Ectodermal cell (in vitro differentiated cells): ENCODE measurements around the gene PEX6. TPM values are rescaled to one million over a fixed set of nuclear protein-coding genes. Genes with fewer than 3 reads are reported as not detected.
A peak's percentile ranks its signal among the peaks of the same experiment; 100 is the strongest.

Source experiments
- H3K27ac ChIP-seq: 2 replicates; pipeline ENCODE4 v1.7.0; 2013; ENCODE audit warnings: mild to moderate bottlenecking, low read depth, low read length; ENCODE audit not compliant: insufficient read depth, poor library complexity, severe bottlenecking
- H3K27me3 ChIP-seq: 2 replicates; pipeline ENCODE4 v1.7.0; 2013; ENCODE audit warnings: mild to moderate bottlenecking, low read length; ENCODE audit not compliant: insufficient read depth, control insufficient read depth, poor library complexity, severe bottlenecking
- H3K36me3 ChIP-seq: one replicate; pipeline ENCODE4 v1.7.0; 2013; ENCODE audit warnings: low read length; ENCODE audit not compliant: control insufficient read depth, insufficient read depth
- H3K4me1 ChIP-seq: one replicate; pipeline ENCODE4 v1.7.0; 2013; ENCODE audit warnings: low read length; ENCODE audit not compliant: control insufficient read depth, insufficient read depth
- H3K4me3 ChIP-seq: 2 replicates; pipeline ENCODE4 v1.7.0; 2013; ENCODE audit warnings: low read depth, low read length, control low read depth; ENCODE audit not compliant: insufficient read depth
- H3K9me3 ChIP-seq: 2 replicates; pipeline ENCODE4 v1.7.0; 2013; ENCODE audit warnings: mild to moderate bottlenecking, low read length, moderate library complexity; ENCODE audit not compliant: control insufficient read depth
- WGBS, 2 experiments: methylation state at CpG; one replicate each; pipeline ENCODE4 v1.1.7; 2013; ENCODE audit warnings: missing lambda C conversion rate in 2 of 2; 5-methylcytosine and 5-hydroxymethylcytosine counted together
- polyA plus RNA-seq, 4 experiments: library from polyadenylated mRNA; stranded (reverse); fragments of 50-300 nt; gene quantifications; one replicate each; pipeline ENCODE4 v1.2.3, GENCODE V29; 2013

The PEX6 gene, protein sequence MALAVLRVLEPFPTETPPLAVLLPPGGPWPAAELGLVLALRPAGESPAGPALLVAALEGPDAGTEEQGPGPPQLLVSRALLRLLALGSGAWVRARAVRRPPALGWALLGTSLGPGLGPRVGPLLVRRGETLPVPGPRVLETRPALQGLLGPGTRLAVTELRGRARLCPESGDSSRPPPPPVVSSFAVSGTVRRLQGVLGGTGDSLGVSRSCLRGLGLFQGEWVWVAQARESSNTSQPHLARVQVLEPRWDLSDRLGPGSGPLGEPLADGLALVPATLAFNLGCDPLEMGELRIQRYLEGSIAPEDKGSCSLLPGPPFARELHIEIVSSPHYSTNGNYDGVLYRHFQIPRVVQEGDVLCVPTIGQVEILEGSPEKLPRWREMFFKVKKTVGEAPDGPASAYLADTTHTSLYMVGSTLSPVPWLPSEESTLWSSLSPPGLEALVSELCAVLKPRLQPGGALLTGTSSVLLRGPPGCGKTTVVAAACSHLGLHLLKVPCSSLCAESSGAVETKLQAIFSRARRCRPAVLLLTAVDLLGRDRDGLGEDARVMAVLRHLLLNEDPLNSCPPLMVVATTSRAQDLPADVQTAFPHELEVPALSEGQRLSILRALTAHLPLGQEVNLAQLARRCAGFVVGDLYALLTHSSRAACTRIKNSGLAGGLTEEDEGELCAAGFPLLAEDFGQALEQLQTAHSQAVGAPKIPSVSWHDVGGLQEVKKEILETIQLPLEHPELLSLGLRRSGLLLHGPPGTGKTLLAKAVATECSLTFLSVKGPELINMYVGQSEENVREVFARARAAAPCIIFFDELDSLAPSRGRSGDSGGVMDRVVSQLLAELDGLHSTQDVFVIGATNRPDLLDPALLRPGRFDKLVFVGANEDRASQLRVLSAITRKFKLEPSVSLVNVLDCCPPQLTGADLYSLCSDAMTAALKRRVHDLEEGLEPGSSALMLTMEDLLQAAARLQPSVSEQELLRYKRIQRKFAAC
- polyA plus RNA-seq (2013, experiment 1 of 4), result 9.5 TPM
- 9.2 TPM for polyA plus RNA-seq (2013, experiment 2 of 4)
- 7.5 TPM for polyA plus RNA-seq (2013, experiment 3 of 4)
- polyA plus RNA-seq (2013, experiment 4 of 4), result 8.7 TPM

DNA sequence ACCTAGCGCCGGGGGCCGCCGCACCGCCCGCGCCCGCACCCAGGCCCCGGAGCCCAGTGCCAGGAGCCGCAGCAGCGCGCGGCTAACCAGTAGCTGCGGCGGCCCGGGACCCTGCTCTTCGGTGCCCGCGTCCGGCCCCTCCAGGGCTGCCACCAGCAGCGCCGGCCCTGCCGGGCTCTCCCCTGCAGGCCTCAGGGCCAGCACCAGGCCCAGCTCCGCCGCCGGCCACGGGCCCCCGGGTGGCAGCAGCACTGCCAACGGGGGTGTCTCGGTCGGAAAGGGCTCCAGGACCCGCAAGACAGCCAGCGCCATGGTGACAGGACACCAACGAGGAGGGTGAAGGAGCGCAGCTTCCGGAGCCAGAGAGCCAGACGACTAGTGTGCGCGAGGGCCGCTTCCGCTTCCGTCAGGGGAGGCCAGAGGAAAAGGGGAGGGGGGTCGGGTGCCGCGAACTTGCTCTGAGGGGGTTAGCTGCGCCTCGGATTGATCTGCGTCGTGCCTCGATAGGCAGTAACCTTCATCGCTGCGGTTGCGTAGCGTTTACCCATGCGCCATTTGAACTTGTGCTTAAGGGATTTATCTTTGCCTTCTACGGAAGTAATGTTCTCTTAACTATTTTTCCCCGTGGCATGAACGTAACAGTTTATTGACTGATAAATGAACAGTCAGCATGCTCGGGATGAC lies at the start of gene PEX6:
Gene PEX6 (minus strand): TSS at position 343 of the 684 bp plus-strand sequence. CDS start 31 bp downstream, at position 312.
- Histone ChIP-seq H3K27me3 (no peaks in the 10 kb centered on the region), H3K9me3 (no peaks in the 10 kb centered on the region), H3K4me1 (peaks cover 3% of the 10 kb centered on the region), H3K4me3 (peak within 1 kb of the TSS; percentile 83), H3K27ac (no peak within 1 kb of the TSS), H3K36me3 (no peaks in the 10 kb centered on the region)
- WGBS, 2 experiments, result 1% methylated on average over 59 of the region's 59 CpGs

DNA sequence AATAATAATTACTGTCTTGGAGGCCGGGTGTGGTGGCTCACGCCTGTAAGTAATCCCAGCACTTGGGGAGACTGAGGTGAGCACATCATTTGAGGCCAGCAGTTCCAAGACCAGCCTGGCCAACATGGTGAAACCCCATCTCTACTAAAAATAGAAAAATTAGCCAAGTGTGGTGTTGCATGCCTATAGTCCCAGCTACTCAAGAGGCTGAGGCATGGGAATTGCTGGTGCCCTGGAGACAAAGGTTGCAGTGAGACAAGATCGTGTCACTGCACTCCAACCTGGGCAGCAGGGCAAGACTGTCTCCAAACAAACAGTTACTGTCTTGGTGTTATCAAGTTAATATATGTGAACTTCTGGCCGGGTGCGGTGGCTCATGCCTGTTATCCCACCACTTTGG lies 47.4 kb upstream of the PEX6 start:
- WGBS, 2 experiments, result 92 to 93% methylated on average over 5 of the region's 5 CpGs
- Histone ChIP-seq H3K36me3 (peaks cover 50% of the 10 kb centered on the region), H3K4me1 (no peaks in the 10 kb centered on the region), H3K9me3 (no peaks in the 10 kb centered on the region), H3K27ac (no peak overlapping the region), H3K4me3 (no peak overlapping the region), H3K27me3 (no peaks in the 10 kb centered on the region)

DNA sequence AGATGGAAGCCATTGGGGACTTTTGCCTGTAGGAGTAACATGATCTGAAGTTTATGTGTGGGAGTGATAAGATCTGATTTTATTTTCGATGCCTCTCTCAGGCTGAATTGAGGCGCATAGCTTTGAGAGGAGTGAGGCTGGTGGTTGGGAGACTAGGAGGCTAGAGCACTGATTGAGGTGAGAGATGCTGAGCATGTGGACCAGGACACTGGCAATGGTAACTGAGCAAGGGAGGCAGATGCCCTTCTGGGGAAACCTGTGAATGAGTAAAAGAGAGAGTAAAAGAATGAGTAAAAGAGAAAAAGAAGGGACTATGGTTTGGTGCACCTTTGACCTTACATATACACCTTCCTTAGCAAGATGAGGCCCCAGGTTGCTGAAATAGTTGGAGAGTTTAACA lies 45.5 kb upstream of the PEX6 start:
- Histone ChIP-seq H3K27me3 (no peaks in the 10 kb centered on the region), H3K4me1 (peaks cover 5% of the 10 kb centered on the region), H3K27ac (no peak overlapping the region), H3K9me3 (no peaks in the 10 kb centered on the region), H3K4me3 (no peak overlapping the region), H3K36me3 (peaks cover 47% of the 10 kb centered on the region)
- WGBS, 2 experiments, result 95 to 96% methylated on average over 2 of the region's 2 CpGs

- Histone ChIP-seq H3K9me3 (no peaks in the 10 kb centered on the region), H3K36me3 (peaks cover 36% of the 10 kb centered on the region), H3K27me3 (no peaks in the 10 kb centered on the region), H3K4me1 (peaks cover 5% of the 10 kb centered on the region), H3K27ac (no peak within 1 kb of the TSS), H3K4me3 (peak within 1 kb of the TSS; percentile 90)
- 2% methylated on average over 56 of the region's 56 CpGs for WGBS, 2 experiments
These were observed 42.5 kb upstream of the PEX6 start, which contains the start of gene RRP36 for GRCh38 chr6:43021270-43022047. Gene RRP36, plus strand, starts transcription at chr6:43021623. Its CDS starts 32 bp downstream, at chr6:43021655.

DNA sequence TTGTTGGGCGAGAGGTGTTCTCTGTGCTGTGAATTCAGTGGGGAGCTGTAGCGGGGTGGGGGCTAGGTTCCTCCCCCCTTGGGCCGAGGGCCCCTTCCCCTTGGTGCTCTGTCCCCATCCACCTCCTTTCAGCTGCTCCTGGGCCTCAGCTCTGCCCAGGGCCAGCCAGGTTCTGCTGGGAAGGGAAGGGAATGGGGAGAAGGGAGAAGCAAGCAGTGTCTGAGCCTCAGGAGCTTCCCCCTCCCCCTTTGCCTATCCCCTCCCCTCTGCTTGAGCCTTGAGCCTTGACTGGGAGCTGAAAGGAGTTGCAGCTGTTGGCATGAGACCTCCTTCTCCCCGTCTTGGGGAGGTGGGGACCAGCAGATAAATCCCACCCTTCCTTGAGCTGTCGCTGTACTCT lies 41.9 kb upstream of the PEX6 start:
- Histone ChIP-seq H3K36me3 (peaks cover 33% of the 10 kb centered on the region), H3K9me3 (no peaks in the 10 kb centered on the region), H3K27ac (no peak overlapping the region), H3K4me1 (peaks cover 5% of the 10 kb centered on the region), H3K27me3 (no peaks in the 10 kb centered on the region), H3K4me3 (peak overlapping the region; percentile 90)
- WGBS, 2 experiments, result 57 to 74% methylated on average over 4 to 5 of the region's 5 CpGs

GRCh38 chr6:43020052-43020705 lies 41.2 kb upstream of the PEX6 start:
- H3K27me3 ChIP-seq, result no peaks in the 10 kb centered on the region
- H3K4me3 ChIP-seq, result no peak overlapping the region
- peaks cover 6% of the 10 kb centered on the region for H3K4me1 ChIP-seq
- no peaks in the 10 kb centered on the region for H3K9me3 ChIP-seq
- H3K36me3 ChIP-seq, result peaks cover 29% of the 10 kb centered on the region
- 92 to 95% methylated on average over 3 of the region's 3 CpGs for WGBS, 2 experiments
- no peak overlapping the region for H3K27ac ChIP-seq

DNA sequence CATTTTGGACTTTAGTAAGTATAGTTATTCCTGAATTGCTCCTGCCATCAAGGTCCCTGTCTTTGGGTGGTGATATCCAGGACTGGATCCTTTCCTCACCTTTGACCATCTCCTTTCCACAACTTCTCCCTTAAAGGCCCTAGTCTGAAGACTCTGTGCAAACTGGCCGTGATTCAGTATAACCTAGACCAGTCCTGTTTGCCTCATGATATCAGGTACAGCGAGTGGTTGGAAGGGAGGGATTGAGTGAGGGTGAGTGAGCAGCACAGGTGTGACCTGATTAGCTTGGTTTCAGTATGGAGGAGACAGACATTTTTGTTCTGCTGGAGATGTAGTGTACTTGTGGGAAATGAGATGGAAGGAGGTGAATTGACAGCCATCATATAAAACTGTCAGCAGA lies 40.2 kb upstream of the PEX6 start:
- no peak overlapping the region for H3K4me3 ChIP-seq
- H3K9me3 ChIP-seq, result no peaks in the 10 kb centered on the region
- H3K27ac ChIP-seq, result no peak overlapping the region
- peaks cover 10% of the 10 kb centered on the region for H3K4me1 ChIP-seq
- peaks cover 19% of the 10 kb centered on the region for H3K36me3 ChIP-seq
- 93 to 97% methylated on average over 2 of the region's 2 CpGs for WGBS, 2 experiments
- H3K27me3 ChIP-seq, result no peaks in the 10 kb centered on the region

DNA sequence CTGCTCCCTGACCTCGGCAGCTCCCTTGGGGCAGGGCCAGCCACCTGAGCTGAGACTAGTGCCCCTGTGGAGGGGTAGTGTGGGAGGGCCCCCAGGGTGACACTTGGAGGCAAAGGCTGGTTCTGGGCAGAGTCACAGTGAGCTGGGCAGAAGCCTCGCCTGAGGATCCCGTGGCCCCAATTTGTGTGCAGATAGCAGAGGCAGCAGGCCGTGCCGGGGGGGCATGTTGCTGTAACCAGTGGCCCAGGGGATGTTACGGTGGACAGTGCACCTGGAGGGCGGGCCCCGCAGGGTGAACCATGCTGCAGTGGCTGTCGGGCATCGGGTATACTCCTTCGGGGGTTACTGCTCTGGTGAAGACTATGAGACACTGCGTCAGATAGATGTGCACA lies 38.0 kb upstream of the PEX6 start:
- peaks cover 19% of the 10 kb centered on the region for H3K4me1 ChIP-seq
- no peaks in the 10 kb centered on the region for H3K9me3 ChIP-seq
- H3K4me3 ChIP-seq, result no peak overlapping the region
- peaks cover 17% of the 10 kb centered on the region for H3K36me3 ChIP-seq
- WGBS, 2 experiments, result 95 to 96% methylated on average over 12 of the region's 12 CpGs
- no peak overlapping the region for H3K27ac ChIP-seq
- no peaks in the 10 kb centered on the region for H3K27me3 ChIP-seq
